ENCODE measurements around the gene PKIG. TPM values are rescaled to one million over a fixed set of nuclear protein-coding genes. Genes with fewer than 3 reads are reported as not detected.
A peak's percentile ranks its signal among the peaks of the same experiment; 100 is the strongest.

PKIG gene
- total RNA-seq, 1 experiment from 2014 or later, result 51.8 TPM

GRCh38 chr20:44594730-44595129 is 12.4 kb downstream of the PKIG start:
- DNase-seq (ENCODE audit: low read depth), result peak; percentile 77

- DNase-seq (ENCODE audit: low read depth), result no peak
Measured at GRCh38 chr20:44596010-44596409, 13.6 kb downstream of the PKIG start.

GRCh38 chr20:44596876-44597275 is 14.5 kb downstream of the PKIG start:
- DNase-seq (ENCODE audit: low read depth), result no peak

- DNase-seq (ENCODE audit: low read depth), result no peak
Measured at GRCh38 chr20:44597516-44597915, 15.1 kb downstream of the PKIG start.

DNA sequence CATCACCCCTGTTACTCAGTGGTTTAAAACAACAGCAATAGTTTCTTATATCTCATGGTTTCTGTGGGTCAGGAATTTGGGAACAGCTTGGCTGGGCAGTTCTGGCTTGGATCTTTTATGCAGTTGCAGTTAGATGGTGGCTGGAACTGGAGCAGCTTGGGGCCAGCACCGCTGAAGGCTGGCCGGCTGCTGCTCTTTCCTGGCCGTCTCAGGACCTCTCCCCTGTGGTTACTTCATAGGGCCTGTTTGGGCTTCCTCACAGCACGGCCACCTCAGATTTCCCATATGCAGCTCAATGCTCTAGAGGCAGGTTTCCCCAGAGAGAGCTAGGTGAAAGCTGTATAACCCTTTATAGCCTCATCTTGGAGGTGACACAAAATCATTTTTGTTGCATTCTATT is 15.6 kb downstream of the PKIG start:
- DNase-seq (ENCODE audit: low read depth), result no peak

- DNase-seq (ENCODE audit: low read depth), result peak; percentile 51
Measured at GRCh38 chr20:44598423-44599305, 16.3 kb downstream of the PKIG start.

GRCh38 chr20:44599715-44600114 is 17.3 kb downstream of the PKIG start:
- no peak for DNase-seq (ENCODE audit: low read depth)

- no peak for DNase-seq (ENCODE audit: low read depth)
Measured at GRCh38 chr20:44600301-44600700, 17.9 kb downstream of the PKIG start.

- DNase-seq (ENCODE audit: low read depth), result no peak
Measured at GRCh38 chr20:44600758-44601201, 18.4 kb downstream of the PKIG start.

DNA sequence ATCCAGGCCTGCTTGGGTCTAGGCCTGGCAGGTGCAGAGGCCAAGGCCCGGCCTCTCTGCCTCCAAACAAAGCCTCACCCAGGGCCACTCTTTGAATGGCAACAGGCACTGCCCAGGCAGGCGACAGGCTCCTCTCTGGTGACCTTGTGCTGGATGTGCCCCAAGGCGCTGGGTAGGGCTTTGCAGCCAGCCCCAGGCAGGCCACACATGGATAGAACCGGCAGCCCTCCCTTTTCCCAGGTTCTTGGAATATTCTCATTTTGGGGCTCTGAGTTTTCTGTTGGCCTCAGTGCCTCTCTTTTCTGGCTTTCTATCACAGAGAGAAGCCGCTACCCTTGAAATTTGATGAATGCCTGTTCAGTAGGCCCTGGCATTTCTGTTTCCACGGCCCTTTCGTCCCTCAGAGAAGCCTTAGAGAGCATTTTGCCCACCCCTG is 18.9 kb downstream of the PKIG start:
- no peak for DNase-seq (ENCODE audit: low read depth)

- DNase-seq (ENCODE audit: low read depth), result peak; percentile 21
Measured at GRCh38 chr20:44601801-44602204, 19.4 kb downstream of the PKIG start.

GRCh38 chr20:44603327-44603726 is 20.9 kb downstream of the PKIG start:
- no peak for DNase-seq (ENCODE audit: low read depth)

DNA sequence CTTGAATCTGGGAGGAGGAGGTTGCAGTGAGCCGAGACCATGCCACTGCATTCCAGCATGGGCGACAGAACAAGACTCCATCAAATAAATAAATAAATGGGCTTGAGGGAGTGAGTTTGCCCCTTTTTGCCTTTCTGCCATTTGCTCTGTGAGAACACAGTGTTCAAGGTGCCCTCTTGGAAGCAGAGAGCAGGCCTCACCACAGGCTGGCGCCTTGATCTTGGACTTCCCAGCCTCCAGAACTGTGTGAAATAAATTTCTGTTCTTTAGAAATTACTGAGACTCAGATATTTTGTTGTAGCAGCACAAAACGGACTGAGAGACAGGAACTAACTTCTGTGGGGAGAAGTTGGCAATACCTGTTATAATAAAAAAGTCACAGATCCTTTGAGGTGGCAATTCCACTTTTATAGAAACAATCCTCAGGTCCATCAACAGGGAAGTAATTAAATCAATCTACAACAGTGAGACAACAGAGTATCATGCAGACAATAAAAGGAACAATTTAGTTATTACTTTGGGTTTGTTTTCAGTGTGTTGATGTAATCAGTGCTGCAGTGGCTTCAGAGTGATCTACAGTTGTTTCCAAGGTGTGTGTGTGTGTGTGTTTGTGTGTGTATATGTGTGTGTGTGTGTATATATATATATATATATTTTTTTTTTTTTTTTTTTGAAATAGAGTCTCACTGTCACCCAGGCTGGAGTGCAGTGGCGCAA is 24.5 kb downstream of the PKIG start:
- no peak for DNase-seq (ENCODE audit: low read depth)

- DNase-seq (ENCODE audit: low read depth), result no peak
Measured at GRCh38 chr20:44609006-44609515, 26.7 kb downstream of the PKIG start.

DNA sequence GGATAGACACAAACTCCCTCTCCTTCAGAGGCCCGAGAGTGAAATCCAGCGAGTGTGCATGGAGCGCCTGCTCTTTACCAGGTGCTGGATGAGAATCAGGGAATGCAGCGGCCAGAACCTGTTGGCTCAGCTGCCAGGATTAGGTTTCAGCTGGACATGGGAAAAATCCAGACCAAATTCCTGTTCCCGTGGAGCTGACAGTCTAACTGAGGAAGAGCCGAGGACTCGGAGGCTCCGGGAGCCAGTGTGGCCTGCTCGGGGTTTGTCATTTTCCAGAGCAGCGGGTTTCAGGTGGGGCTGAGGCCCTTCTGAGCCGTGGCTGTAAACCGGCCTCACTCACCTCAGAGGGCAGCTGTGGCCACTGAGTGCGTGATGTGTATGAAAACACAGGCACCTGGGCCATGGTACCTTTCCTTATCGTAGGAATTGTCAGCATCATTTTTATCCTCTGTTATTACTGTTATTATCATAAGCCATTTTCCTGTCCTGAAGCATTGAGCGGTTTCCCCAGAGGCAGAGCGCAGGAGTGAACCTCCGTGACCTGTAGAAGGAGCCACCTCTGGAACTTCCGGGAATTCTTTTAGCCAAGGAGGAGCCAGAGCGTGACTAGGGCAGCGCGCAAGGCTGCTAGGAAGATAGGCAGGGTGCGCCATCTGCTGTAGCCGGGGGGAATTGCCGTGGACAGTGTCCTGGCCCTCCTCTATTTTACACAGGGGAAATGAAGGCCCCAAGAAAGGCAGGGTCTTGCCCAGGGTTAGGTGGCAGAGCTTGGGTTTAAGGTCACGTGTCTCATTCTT is 27.3 kb downstream of the PKIG start:
- peak; percentile 88 for DNase-seq (ENCODE audit: low read depth)

DNA sequence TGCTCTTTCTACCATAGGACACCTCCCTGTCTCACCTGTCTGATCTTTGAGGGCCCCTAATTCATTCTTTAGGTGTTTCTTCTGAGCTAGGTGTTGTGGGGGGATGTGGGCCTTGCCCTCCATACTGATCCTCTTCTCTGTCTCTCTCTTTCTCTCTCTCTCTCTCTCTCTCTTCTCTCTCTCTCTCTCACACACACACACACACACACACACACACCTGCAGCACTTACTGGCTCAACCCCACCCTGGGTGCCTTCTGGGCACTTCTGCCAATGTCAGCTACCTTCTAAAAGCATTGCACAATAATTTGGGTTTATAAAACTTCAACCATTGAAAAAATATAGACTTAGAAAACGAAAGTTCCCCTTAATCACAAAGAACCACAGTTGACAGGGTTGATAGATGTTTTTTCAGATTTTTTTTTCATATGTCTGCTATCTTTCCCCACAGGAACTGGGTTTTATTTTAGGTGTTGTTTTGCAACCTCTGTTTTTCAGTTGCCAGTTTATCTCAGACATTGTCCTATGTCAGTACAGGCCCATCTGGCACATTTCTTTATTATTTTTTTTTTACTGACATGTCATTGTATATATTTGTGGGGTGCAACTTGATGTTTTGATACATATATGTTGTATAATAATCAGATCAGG is 28.1 kb downstream of the PKIG start:
- DNase-seq (ENCODE audit: low read depth), result no peak

- DNase-seq (ENCODE audit: low read depth), result no peak
Measured at GRCh38 chr20:44613575-44613974, 31.2 kb downstream of the PKIG start.

DNA sequence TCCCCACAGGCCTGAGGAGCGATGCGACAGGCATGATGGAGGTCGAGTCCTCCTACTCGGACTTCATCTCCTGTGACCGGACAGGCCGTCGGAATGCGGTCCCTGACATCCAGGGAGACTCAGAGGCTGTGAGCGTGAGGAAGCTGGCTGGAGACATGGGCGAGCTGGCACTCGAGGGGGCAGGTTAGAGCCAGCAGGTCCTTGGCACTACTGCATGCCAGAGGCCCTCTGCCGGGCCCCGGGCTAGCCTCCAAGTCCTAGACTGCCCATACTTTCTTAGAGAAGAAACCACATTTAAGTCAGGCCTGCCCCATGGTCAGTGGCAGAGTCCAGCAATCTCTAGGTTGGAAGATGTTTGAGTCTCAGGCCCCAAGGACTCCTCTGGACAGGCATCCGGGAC is 32.1 kb downstream of the PKIG start:
- no peak for DNase-seq (ENCODE audit: low read depth)

DNA sequence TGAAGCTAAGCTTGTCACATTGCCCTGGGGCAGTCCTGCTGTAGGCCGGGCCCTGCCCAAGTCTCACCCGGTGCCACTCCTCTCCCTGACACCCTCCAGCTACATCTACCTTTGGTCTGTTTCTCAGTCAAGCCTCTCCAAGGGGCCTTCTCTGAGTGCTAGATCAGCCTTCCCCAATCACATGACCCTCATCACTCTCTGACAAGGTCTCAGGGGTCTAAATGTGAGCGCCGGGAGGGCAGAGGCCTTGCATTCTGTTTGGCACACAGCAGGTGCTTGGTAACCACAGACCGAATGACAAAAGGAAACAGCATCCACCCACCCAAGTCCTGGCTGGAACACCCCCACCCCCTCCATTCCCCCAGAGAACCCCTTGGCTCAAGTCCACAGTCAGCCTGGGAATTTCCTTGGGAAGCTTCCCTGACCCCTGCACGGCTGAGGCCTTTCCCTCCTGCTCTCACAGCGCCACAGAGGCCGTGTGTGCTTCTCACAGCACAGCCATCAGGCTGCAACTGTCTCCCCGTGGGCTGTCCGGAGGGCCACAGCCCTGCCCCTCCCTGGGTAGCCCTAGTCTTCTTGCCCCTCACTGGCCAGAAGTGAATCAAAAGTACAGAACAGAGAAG is 32.9 kb downstream of the PKIG start:
- peak; percentile 29 for DNase-seq (ENCODE audit: low read depth)

DNA sequence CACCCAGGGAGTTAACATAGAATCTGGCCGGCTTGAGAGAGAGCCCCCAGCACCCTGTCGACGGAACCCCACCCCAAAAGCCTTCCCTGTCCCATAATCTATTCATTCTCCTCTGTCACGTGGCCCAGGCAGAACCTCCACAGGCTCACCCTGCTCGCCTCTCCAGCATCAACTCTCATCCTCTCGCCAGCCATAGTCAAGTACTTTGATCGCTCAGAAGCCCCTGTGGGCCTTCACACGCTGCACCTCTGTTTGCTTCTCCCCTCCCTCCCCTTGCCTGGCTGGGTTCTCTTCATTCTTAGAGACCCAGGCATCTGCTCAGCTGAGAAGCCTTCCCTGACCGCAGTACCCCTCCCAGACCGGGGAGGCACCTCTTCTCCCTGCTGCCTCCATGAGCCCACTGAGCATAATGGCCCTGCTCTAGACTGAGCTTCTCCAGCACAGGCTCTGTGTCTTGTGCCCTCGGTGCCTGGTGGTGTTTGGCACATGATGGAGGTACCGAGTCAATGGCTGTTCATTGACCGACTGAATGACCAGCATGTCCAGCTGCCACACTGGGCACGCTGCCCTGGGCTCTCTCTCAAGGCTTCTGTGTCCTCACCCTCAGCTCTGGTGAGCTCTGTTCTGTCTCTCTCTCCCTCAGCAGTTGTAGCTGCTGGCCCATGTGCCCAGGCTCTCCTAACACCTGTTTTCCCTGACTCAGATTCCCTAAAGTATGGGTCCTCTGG is 33.7 kb downstream of the PKIG start:
- DNase-seq (ENCODE audit: low read depth), result no peak
